ENCODE data around the gene CFAP20. TPM values are rescaled to one million over a fixed set of nuclear protein-coding genes. Genes with fewer than 3 reads are reported as not detected.

The CFAP20 gene
- total RNA-seq, 1 experiment from 2014 or later: 60.4 TPM

DNA sequence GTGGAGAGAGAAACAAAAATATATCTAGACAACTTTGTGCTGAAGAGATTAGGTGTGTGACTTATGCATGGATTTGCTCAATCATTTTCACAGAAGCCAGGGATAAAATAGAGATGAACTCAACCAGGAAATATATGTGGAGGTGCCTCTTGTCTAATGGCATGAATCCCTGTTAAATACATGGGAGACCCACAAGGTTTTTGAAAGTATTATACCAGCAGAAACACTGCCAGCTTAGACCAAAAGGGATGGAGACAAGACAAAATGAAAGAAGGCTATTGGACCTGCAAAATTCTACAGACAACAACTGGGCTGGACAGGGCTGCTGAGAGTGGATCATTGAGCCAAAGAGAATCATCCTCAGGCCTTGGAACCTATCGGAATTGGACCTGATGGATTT lies 52.7 kb downstream of the CFAP20 start:
- H2BK5ac ChIP-seq (ENCODE audit: insufficient read length, low read length): no peak overlapping the region
- H3K18ac ChIP-seq (ENCODE audit: insufficient read length, low read depth, low read length): no peak overlapping the region

More for the DNA sequence above, 52.7 kb downstream of the CFAP20 start:
- no peaks in the 10 kb centered on the region for H3K4me1 ChIP-seq (ENCODE audit: insufficient read depth, low read length)
- H2BK20ac ChIP-seq (ENCODE audit: low read depth, low read length, poor library complexity, severe bottlenecking): no peak overlapping the region
- no peaks in the 10 kb centered on the region for H4K20me1 ChIP-seq (ENCODE audit: control insufficient read depth, insufficient read depth, insufficient read length)
- no peak overlapping the region for H3K4ac ChIP-seq (ENCODE audit: low read depth, low read length)
- no peak overlapping the region for H2BK120ac ChIP-seq (ENCODE audit: low read depth, low read length, poor library complexity, severe bottlenecking)
- no peaks in the 10 kb centered on the region for H3K27me3 ChIP-seq (ENCODE audit: insufficient read depth, low read length)
- H3K27ac ChIP-seq (ENCODE audit: insufficient read length, low read depth, low read length): no peak overlapping the region
- H4K5ac ChIP-seq (ENCODE audit: insufficient read length, low read depth, low read length): no peak overlapping the region
- Mint-ChIP-seq H3K27me3 (ENCODE audit: low read depth) (peaks cover 4% of the 10 kb centered on the region), H3K36me3 (ENCODE audit: insufficient read depth in 1 of 3, low read depth in 3 of 3) (peaks cover 0 to 7% (median 0%) of the 10 kb centered on the region in 3 experiments; a peak in 2 of 7 replicates), H3K4me1 (no peaks in the 10 kb centered on the region), H3K27ac (no peak overlapping the region), H3K9me3 (peaks cover 9 to 11% of the 10 kb centered on the region in 2 experiments; a peak in 3 of 5 replicates), H3K4me3 (no peak overlapping the region)
- H3K23me2 ChIP-seq (ENCODE audit: insufficient read length, low read depth, low read length, poor library complexity, severe bottlenecking): no peaks in the 10 kb centered on the region
- WGBS (ENCODE audit: extremely low coverage, insufficient read length, low lambda C conversion rate): no CpG with 5 or more reads among the region's 1 CpG
- DNase-seq: no peak
- no peak overlapping the region for H2BK12ac ChIP-seq (ENCODE audit: insufficient read length, low read depth, low read length)
- H2AFZ ChIP-seq (ENCODE audit: low read length): no peak overlapping the region
- H2BK15ac ChIP-seq (ENCODE audit: low read depth, low read length): no peak overlapping the region
- H3K79me1 ChIP-seq (ENCODE audit: insufficient read depth, low read depth, low read length, poor library complexity, severe bottlenecking): no peaks in the 10 kb centered on the region
- H2AK5ac ChIP-seq (ENCODE audit: insufficient read length, low read length): no peak overlapping the region
- H3K23ac ChIP-seq (ENCODE audit: insufficient read length, low read depth, low read length): no peak overlapping the region
- H3K4me2 ChIP-seq (ENCODE audit: insufficient read depth, insufficient read length, low read length): no peak overlapping the region
- TF ChIP-seq, protein P1, sequence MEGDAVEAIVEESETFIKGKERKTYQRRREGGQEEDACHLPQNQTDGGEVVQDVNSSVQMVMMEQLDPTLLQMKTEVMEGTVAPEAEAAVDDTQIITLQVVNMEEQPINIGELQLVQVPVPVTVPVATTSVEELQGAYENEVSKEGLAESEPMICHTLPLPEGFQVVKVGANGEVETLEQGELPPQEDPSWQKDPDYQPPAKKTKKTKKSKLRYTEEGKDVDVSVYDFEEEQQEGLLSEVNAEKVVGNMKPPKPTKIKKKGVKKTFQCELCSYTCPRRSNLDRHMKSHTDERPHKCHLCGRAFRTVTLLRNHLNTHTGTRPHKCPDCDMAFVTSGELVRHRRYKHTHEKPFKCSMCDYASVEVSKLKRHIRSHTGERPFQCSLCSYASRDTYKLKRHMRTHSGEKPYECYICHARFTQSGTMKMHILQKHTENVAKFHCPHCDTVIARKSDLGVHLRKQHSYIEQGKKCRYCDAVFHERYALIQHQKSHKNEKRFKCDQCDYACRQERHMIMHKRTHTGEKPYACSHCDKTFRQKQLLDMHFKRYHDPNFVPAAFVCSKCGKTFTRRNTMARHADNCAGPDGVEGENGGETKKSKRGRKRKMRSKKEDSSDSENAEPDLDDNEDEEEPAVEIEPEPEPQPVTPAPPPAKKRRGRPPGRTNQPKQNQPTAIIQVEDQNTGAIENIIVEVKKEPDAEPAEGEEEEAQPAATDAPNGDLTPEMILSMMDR (conservative IDR thresholded peaks at IDR 0.05): no peak
- no peak overlapping the region for H3K14ac ChIP-seq (ENCODE audit: insufficient read depth, low read length)
- no peaks in the 10 kb centered on the region for H3K9me3 ChIP-seq (ENCODE audit: control insufficient read depth, low read depth, low read length)
- no peak overlapping the region for H3K9ac ChIP-seq (ENCODE audit: extremely low read depth, insufficient read length, low read length)
- H4K91ac ChIP-seq (ENCODE audit: insufficient read length, low read depth, low read length): no peak overlapping the region
- H4K8ac ChIP-seq (replicated peaks; ENCODE audit: insufficient read length, low read depth, low read length): no peak overlapping the region
- no peaks in the 10 kb centered on the region for H3K79me2 ChIP-seq (ENCODE audit: insufficient read depth, low read length)
- no peak overlapping the region for H3T11ph ChIP-seq (ENCODE audit: low read length)
- no peak overlapping the region for H3K56ac ChIP-seq (ENCODE audit: insufficient read length, low read depth, low read length)

Data from H9 (cell line).